GM19324 (cell line): ENCODE data around the gene PARD3B.

ENCODE experiments used
- ATAC-seq: cut with Tn5 transposase; IDR thresholded peaks from one replicate; pipeline ENCODE4 v1.9.1; 2021; ENCODE audit warnings: mild to moderate bottlenecking, moderate library complexity; ENCODE audit not compliant: unreplicated experiment, low FRiP score

Gene PARD3B

GRCh38 chr2:205034034-205034433 is 488.8 kb downstream of the PARD3B start:
- no peak for ATAC-seq

- ATAC-seq: no peak
Observed at GRCh38 chr2:205040323-205040722, 495.0 kb downstream of the PARD3B start.

GRCh38 chr2:205041472-205042130 is 496.3 kb downstream of the PARD3B start:
- no peak for ATAC-seq

- ATAC-seq: no peak
Observed at GRCh38 chr2:205043285-205043684, 498.0 kb downstream of the PARD3B start.

- no peak for ATAC-seq
Observed at GRCh38 chr2:205045706-205046105, 500.4 kb downstream of the PARD3B start.

GRCh38 chr2:205047273-205047839 is 502.1 kb downstream of the PARD3B start:
- no peak for ATAC-seq

- ATAC-seq: no peak
Observed at GRCh38 chr2:205051417-205051816, 506.1 kb downstream of the PARD3B start.

- no peak for ATAC-seq
Observed at GRCh38 chr2:205052781-205053180, 507.5 kb downstream of the PARD3B start.

GRCh38 chr2:205053827-205054410 is 508.6 kb downstream of the PARD3B start:
- ATAC-seq: no peak

- ATAC-seq: no peak
Observed at GRCh38 chr2:205054789-205055188, 509.5 kb downstream of the PARD3B start.

- no peak for ATAC-seq
Observed at GRCh38 chr2:205055251-205055650, 510.0 kb downstream of the PARD3B start.

- no peak for ATAC-seq
Observed at GRCh38 chr2:205056151-205056561, 510.9 kb downstream of the PARD3B start.

- no peak for ATAC-seq
Observed at GRCh38 chr2:205058409-205058808, 513.1 kb downstream of the PARD3B start.

- ATAC-seq: no peak
Observed at GRCh38 chr2:205060269-205060668, 515.0 kb downstream of the PARD3B start.

GRCh38 chr2:205066081-205066480 is 520.8 kb downstream of the PARD3B start:
- ATAC-seq: no peak

GRCh38 chr2:205069928-205070327 is 524.7 kb downstream of the PARD3B start:
- no peak for ATAC-seq

- no peak for ATAC-seq
Observed at GRCh38 chr2:205070889-205071288, 525.6 kb downstream of the PARD3B start.

- ATAC-seq: no peak
Observed at GRCh38 chr2:205073433-205074020, 528.3 kb downstream of the PARD3B start.

GRCh38 chr2:205076405-205076804 is 531.1 kb downstream of the PARD3B start:
- ATAC-seq: no peak

- no peak for ATAC-seq
Observed at GRCh38 chr2:205077159-205077558, 531.9 kb downstream of the PARD3B start.

- ATAC-seq: no peak
Observed at GRCh38 chr2:205078762-205079161, 533.5 kb downstream of the PARD3B start.

- no peak for ATAC-seq
Observed at GRCh38 chr2:205079173-205079572, 533.9 kb downstream of the PARD3B start.
